ENCODE measurements around the gene CCDC24. TPM values are rescaled to one million over a fixed set of nuclear protein-coding genes. Genes with fewer than 3 reads are reported as not detected.
A peak's percentile ranks its signal among the peaks of the same experiment; 100 is the strongest.

The CCDC24 gene
- total RNA-seq, 1 donor from 2014 or later, result 12.4 TPM

- DNase-seq (ENCODE audit: low spot score in 2 of 2, unreplicated experiment in 2 of 2), result no peak
- no peak for TF ChIP-seq CTCF (IDR thresholded peaks at IDR 0.05; ENCODE audit: unreplicated experiment)
- peaks cover 52% of the 10 kb centered on the region for H3K4me1 Mint-ChIP-seq
- H3K27ac Mint-ChIP-seq, result no peak overlapping the region
- no peaks in the 10 kb centered on the region for H3K9me3 Mint-ChIP-seq
- no peaks in the 10 kb centered on the region for H3K27me3 Mint-ChIP-seq (ENCODE audit: low read depth)
- H3K4me3 Mint-ChIP-seq, result peak overlapping the region; percentile 89
- H3K36me3 Mint-ChIP-seq, result peaks cover 13% of the 10 kb centered on the region
Measured at GRCh38 chr1:43976890-43977289, 14.5 kb upstream of the CCDC24 start.

- no peaks in the 10 kb centered on the region for H3K9me3 Mint-ChIP-seq
- DNase-seq (ENCODE audit: low spot score in 2 of 2, unreplicated experiment in 2 of 2), result no peak
- H3K27ac Mint-ChIP-seq, result no peak overlapping the region
- peaks cover 52% of the 10 kb centered on the region for H3K4me1 Mint-ChIP-seq
- H3K27me3 Mint-ChIP-seq (ENCODE audit: low read depth), result no peaks in the 10 kb centered on the region
- peaks cover 13% of the 10 kb centered on the region for H3K36me3 Mint-ChIP-seq
- TF ChIP-seq CTCF (IDR thresholded peaks at IDR 0.05; ENCODE audit: unreplicated experiment), result no peak
- peak overlapping the region; percentile 89 for H3K4me3 Mint-ChIP-seq
Measured at GRCh38 chr1:43977376-43978263, 13.8 kb upstream of the CCDC24 start.

GRCh38 chr1:43978264-43978550 is 13.2 kb upstream of the CCDC24 start:
- no peak for DNase-seq (ENCODE audit: low spot score in 2 of 2, unreplicated experiment in 2 of 2)
- H3K36me3 Mint-ChIP-seq, result peaks cover 12% of the 10 kb centered on the region
- H3K4me1 Mint-ChIP-seq, result peaks cover 52% of the 10 kb centered on the region
- H3K27me3 Mint-ChIP-seq (ENCODE audit: low read depth), result no peaks in the 10 kb centered on the region
- H3K27ac Mint-ChIP-seq, result no peak overlapping the region
- no peaks in the 10 kb centered on the region for H3K9me3 Mint-ChIP-seq
- peak overlapping the region; percentile 89 for H3K4me3 Mint-ChIP-seq
- no peak for TF ChIP-seq CTCF (IDR thresholded peaks at IDR 0.05; ENCODE audit: unreplicated experiment)

GRCh38 chr1:43978551-43979260 is 12.7 kb upstream of the CCDC24 start, which contains the start of gene B4GALT2:
Gene B4GALT2 (plus strand): TSS chr1:43979210. CDS start chr1:43981161, 1,951 bp downstream.
- H3K9me3 Mint-ChIP-seq, result no peaks in the 10 kb centered on the region
- peaks cover 16% of the 10 kb centered on the region for H3K36me3 Mint-ChIP-seq
- no peak for TF ChIP-seq CTCF (IDR thresholded peaks at IDR 0.05; ENCODE audit: unreplicated experiment)
- peak within 1 kb of the TSS; percentile 89 for H3K4me3 Mint-ChIP-seq
- H3K27me3 Mint-ChIP-seq (ENCODE audit: low read depth), result no peaks in the 10 kb centered on the region
- H3K4me1 Mint-ChIP-seq, result peaks cover 51% of the 10 kb centered on the region
- H3K27ac Mint-ChIP-seq, result peak within 1 kb of the TSS; percentile 82
- DNase-seq (ENCODE audit: low spot score in 2 of 2, unreplicated experiment in 2 of 2), result peak in 1 of 2 experiments; percentile 60

- H3K4me1 Mint-ChIP-seq, result peaks cover 46% of the 10 kb centered on the region
- H3K9me3 Mint-ChIP-seq, result no peaks in the 10 kb centered on the region
- peaks cover 18% of the 10 kb centered on the region for H3K36me3 Mint-ChIP-seq
- H3K4me3 Mint-ChIP-seq, result no peak overlapping the region
- no peak for DNase-seq (ENCODE audit: low spot score in 2 of 2, unreplicated experiment in 2 of 2)
- H3K27ac Mint-ChIP-seq, result no peak overlapping the region
- no peak for TF ChIP-seq CTCF (IDR thresholded peaks at IDR 0.05; ENCODE audit: unreplicated experiment)
- H3K27me3 Mint-ChIP-seq (ENCODE audit: low read depth), result no peaks in the 10 kb centered on the region
Measured at GRCh38 chr1:43979261-43979527, 12.2 kb upstream of the CCDC24 start.
